C4-2B (cell line): Measurements from ENCODE around the gene OTOGL.

Source experiments
- H3K27ac ChIP-seq: fragments of 450-650 bp; 2 replicates; pipeline ENCODE4 v1.5.1; 2017
- ZFX ChIP-seq: fragments of 450-650 bp; IDR thresholded peaks from 2 replicates; pipeline ENCODE4 v1.6.1; 2017
- TF ChIP-seq, protein P1 (sequence below): fragments of 450-650 bp; conservative IDR thresholded peaks from 2 replicates; pipeline ENCODE4 v1.5.1; 2017; ENCODE audit warnings: mild to moderate bottlenecking

OTOGL gene

DNA sequence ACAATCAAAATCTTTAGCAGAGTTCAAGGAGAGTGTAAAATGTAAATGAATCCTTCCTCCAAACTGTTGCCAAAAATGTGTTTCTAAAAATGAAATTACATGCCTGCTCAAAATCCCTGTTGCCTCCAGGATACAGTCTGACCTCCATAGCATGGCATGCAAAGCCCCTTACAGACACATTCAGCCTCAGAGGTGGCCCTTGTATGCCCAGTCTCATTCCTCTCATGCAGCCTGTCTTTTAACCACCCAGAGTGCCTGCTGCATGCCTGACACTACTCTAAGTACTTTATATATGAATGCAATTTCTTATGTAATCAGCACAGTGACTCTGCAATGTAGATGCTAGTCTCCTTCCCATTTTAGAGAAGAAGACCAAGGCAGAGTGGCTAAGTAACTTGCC, 320.3 kb downstream of the OTOGL start:
- H3K27ac ChIP-seq = no peak overlapping the region

DNA sequence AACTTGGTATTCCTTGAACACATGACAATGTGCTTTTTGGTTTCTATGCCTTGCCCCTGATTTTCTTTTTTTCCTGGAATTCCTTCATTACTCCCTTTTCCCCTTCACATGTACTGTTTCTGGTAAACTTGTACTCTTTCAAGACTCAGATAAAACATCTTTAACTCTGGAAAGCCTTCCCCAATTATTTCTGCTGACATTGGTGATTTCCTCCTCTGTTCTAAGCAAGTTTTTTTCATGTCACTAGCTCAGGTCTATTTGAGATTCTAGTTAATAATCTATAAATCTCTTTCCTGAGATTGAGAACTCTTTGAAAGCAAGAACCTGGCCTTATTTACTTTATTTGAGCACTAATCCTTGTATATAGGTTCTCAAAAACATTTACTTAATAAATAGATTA, 320.7 kb downstream of the OTOGL start:
- H3K27ac ChIP-seq = no peak overlapping the region
- no peak for TF ChIP-seq ZFX
- TF ChIP-seq, protein P1, sequence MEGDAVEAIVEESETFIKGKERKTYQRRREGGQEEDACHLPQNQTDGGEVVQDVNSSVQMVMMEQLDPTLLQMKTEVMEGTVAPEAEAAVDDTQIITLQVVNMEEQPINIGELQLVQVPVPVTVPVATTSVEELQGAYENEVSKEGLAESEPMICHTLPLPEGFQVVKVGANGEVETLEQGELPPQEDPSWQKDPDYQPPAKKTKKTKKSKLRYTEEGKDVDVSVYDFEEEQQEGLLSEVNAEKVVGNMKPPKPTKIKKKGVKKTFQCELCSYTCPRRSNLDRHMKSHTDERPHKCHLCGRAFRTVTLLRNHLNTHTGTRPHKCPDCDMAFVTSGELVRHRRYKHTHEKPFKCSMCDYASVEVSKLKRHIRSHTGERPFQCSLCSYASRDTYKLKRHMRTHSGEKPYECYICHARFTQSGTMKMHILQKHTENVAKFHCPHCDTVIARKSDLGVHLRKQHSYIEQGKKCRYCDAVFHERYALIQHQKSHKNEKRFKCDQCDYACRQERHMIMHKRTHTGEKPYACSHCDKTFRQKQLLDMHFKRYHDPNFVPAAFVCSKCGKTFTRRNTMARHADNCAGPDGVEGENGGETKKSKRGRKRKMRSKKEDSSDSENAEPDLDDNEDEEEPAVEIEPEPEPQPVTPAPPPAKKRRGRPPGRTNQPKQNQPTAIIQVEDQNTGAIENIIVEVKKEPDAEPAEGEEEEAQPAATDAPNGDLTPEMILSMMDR = no peak

More for the DNA sequence above, 320.3 kb downstream of the OTOGL start:
- TF ChIP-seq, protein P1 = no peak
- no peak for TF ChIP-seq ZFX

DNA sequence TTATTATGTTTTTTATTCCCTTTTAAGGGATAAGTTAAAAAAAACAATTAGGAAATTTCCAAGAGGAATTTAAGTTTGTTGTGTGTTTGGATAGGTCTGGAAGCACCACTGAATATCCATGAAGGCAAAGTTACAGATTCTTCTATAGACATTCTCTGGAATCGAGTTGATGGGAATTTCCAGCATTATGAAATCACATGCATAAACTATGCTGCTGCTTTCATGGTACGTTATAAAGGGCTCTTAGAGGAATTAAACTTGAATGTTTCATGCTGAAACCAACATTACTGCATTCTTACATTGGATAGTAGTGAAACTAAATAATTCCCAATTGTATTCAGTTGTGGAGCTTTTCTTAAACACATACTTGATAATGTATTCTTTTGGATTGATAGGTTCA, 323.2 kb downstream of the OTOGL start:
- H3K27ac ChIP-seq = no peak overlapping the region
- TF ChIP-seq ZFX = no peak
- TF ChIP-seq, protein P1 = no peak
